Brain pericyte (primary cell): ENCODE results near the gene OPRL1.

ENCODE experiments used
- DNase-seq: peaks from one replicate; pipeline ENCODE4 v3.0.0-alpha.2; 2012; ENCODE audit warnings: low read depth, low spot score

The OPRL1 gene

DNA sequence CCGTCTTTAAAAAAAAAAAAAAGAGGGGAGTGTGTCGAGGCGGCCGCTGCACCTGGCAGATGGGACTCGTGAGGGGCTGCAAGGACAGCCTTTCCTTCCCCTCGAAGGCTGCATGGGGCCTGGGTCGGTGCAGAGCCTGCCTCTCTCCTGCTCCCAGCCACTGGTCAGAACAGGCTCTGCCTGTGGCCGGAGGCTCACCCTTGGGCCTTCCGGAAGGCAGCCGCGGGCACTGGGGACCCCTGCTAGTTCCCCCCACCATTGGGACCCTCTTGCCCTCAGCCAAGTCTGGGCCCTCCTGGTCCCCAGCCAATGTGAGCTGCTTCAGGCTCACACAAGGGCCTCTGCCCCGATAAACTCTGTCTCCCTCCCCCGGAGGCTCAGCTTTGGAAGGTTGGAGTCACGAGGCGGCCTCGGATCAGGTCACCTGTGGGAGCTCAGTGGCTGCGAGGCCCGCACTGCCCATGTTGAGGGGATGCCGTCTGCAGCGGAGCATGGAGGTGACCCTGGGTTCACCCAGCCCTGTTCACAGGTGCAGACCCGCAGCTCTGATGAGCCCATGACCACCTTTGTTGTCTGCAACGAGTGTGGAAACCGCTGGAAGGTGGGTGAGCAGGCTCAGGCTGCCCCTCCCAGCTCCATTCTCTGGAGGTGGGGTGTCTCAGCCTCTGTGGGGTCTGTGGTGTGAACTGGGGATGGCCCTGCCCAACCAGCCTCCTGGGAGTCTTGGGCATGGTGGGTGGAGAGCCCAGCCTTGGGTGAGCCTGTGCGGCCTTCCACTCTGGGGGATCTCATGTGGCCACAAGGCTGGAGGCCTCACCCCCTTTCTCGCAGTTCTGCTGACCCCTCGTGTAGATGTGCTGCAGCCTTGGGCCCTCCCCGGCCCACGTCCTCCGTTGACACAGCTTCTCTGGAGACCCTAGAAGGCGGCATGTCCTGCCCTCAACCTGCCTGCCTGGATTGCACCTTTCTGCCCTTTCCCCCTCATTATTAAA, 8.2 kb upstream of the OPRL1 start:
- DNase-seq, result no peak

GRCh38 chr20:64072498-64073063, 7.3 kb upstream of the OPRL1 start:
- DNase-seq, result no peak

DNA sequence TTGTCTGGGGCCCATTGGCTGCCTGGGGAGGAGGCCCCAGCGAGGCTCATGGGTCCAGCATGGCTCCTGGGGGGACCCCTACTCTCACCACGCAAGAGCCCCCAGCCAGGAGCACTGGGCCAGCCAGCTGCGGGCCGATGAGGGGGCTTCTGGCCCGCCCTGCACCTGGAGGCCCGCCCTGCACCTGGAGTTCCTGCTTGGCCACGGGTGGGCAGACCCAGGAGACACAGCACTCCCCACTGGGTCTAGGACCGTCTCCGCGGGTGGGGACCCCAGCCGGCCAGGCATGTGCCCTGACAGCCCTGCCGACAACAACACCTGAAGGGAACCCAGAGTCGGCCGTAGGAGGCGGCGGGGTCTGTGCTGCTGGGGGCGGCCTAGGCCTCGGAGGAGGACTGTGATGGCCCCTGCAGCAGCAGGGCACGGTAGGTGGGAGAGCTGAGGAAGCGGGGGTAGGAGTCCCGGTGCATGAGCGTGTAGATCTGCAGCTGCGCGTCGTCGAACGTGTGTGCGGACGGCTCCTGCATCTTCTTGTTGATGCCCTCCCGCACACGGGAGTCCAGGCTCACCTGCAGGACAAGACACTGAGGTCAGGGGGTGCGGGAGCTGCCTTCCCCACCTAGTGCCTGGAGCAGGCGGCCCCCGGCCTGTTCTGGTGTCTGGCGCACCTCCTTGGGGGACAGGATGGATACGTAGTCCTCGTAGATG, 6.3 kb upstream of the OPRL1 start:
- DNase-seq, result no peak

DNA sequence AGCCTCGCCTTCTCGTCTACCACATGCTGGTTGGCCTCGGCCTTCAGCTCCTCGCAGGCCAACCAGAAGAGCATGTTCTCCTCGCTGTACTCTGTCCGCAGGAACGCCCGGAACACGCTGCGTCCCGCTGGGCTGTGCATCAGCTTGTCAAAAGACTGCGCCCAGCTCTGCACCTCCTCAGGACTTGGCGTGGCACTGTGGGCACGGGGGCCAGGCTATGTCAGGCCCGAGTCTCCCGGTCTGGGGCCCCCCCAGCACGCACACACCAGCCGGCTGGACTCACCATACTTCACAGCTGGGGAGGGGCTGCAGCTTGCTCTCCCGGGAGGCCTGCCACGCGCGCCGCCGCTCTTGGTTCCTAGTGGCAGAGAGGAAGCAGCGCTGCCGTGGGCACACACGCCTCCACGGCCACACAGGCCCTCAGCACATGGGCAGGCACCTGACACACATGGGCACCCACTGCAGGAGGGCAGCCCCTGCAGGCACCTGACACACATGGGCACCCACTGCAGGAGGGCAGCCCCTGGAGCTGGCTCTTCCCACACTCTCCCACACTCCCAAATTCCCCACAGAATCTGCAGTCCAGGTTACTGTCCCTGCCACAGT, 5.6 kb upstream of the OPRL1 start:
- DNase-seq, result no peak

GRCh38 chr20:64074963-64075362, 4.9 kb upstream of the OPRL1 start:
- no peak for DNase-seq

GRCh38 chr20:64075556-64075955, 4.3 kb upstream of the OPRL1 start:
- DNase-seq, result no peak

GRCh38 chr20:64076061-64076997, 3.6 kb upstream of the OPRL1 start:
- no peak for DNase-seq

DNA sequence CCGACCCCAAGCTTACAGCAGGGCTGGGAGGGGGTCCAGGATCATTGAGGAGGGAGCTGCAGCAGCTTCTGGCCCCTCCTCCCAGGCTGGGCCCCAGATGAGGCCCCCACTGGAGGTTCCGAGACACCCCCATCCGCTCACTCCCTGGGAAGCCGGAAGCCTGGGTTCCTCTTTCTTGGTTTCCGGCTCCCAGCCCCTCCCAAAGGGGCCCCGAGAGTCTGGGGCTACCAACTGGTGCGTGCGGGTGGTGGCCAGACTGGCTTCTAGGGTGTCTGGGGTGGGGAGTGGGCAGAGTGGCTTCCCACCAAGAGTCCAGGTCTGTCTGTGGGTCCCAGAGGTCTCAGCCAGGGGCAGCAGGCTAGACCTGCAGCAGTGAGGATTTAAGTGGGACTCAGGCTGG, 2.8 kb upstream of the OPRL1 start:
- no peak for DNase-seq

- no peak for DNase-seq
Observed at GRCh38 chr20:64077541-64077875, 2.4 kb upstream of the OPRL1 start.

DNA sequence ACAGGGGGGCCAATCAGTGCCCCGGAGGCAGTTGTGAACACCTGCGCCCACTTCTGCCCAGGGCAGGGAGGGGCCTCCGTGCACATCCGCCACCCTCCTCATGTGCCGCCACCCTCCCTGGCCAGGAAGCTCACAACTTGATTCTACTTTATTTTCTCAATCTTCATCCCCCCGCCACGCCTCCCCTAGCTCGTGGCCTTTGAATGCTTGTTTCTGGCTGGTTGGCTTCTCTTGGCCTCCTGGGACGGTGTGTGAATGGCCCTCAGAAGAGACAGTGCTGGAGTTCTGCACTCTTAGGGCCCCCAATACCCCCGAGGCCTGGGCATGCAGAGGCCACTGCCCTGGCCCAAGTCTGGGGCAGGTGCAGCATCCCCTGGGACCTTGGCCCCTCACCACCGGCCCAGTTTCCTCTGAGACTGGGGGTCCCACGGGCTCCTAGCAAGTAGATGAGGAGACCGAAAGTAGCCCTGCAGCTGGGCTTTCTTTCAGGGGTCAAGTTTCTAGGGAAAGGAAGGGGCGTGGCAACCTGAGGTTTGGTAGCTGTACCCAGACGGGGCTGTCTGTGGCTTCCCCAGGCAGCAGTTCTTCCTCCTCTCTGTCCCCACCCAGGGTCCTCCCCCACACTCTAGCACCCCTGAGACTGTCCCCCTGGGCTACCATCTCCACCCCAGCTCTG, 1.9 kb upstream of the OPRL1 start:
- DNase-seq, result no peak

GRCh38 chr20:64078934-64079272, 979 bp upstream of the OPRL1 start:
- no peak for DNase-seq

GRCh38 chr20:64079273-64080012, 439 bp upstream of the OPRL1 start, which contains the start of gene RGS19:
RGS19 (minus strand) TSS chr20:64079518; CDS start chr20:64076886, 2,632 bp downstream.
- DNase-seq, result no peak

- no peak for DNase-seq
Observed at GRCh38 chr20:64080813-64081623, 1.1 kb downstream of the OPRL1 start.

GRCh38 chr20:64081624-64081964, 1.7 kb downstream of the OPRL1 start:
- DNase-seq, result no peak

DNA sequence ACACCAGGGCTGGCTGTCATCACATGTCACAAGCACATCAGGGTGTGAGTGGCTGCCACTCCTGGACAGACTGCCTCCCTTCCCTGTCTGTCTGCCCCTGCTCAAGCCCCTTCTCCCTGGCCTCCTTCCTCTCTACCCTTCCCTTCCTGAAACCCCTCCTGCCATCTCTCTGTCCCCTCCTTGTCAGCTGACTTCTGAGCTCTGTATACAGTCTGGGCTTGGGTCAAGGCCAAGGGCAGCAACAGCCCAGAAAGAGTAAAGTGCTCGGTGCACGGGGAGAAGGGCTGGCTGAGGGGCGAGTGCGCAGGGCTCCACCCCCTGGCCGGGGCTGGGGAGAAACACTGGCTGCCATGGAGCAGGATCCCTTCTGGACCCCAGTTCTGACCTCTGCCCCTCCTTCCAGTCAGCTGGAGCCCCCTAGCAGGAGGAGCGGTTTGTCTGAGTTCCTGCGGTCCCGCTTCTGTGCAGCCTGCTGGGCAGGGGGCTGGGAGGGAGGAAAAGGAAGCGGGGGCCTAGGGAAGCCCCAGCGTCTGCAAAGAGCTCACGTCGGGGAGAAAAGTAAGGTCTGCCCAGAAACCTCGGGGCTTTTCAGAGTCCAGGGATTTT, 2.3 kb downstream of the OPRL1 start:
- DNase-seq, result no peak

DNA sequence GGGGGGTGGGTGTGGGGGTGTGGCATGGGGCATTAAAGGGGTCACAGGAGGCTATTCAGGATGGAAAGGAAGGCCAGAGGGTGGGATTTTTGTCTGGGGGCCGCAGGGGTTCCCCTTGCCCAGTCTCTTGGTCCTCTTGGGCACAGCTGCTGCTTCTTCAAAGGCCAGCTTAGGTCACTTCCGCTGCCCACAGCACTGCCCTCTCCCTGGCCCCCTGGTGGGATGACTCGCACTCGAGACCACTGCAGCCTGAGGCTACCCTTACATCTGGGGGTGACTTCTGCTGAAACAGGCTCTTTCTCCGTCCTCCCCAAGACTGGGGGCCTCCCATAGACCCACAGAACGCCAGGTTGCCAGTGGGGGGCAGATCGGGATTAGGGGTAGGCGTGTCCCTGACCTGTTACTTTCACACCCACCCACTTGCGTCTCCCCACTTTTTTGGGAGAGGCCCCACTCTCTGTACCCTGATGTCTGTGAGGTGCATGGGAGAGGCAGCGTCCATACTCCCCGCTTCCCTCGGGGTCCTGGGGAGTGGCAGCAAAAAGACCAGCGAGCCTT, 3.0 kb downstream of the OPRL1 start:
- DNase-seq, result no peak

DNA sequence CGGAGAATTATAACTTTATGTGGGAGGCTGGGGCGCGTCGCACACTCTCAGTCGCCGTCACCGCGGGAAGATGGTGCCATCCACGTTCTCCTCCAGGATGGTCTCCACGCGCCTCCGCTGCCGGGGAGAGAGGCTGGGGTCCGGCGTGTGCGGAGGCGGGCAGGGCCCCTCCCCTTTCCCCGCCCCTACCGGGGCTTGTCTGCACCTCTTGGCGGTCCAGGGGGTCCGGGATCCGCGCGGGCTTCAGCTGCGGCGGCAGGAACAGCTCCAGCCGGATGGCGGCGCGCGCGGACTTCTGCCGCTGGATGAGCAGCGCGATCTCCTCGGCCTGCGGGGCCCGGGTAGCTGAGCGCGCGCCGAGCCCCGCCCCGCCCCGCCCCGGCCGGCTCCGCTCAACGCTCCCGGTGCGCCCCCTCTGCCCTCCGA, 3.5 kb downstream of the OPRL1 start:
- no peak for DNase-seq
